VCaP (cell line): ENCODE data around the gene MRPL44.
A peak's percentile ranks its signal among the peaks of the same experiment; 100 is the strongest.

Experiments used
- H3K27ac ChIP-seq: fragments of 450-650 bp; 2 replicates; pipeline ENCODE4 v1.5.1; 2017
- CTCF ChIP-seq: fragments of 450-650 bp; conservative IDR thresholded peaks from 2 replicates; pipeline ENCODE4 v1.5.1; 2017; ENCODE audit warnings: mild to moderate bottlenecking, moderate library complexity

MRPL44 gene

GRCh38 chr2:223957092-223957851 lies at the start of gene MRPL44:
Gene MRPL44, plus strand, starts transcription at chr2:223957463. Its CDS starts 10 bp downstream, at chr2:223957473.
- H3K27ac ChIP-seq: peak within 1 kb of the TSS; percentile 87
- TF ChIP-seq CTCF: no peak

GRCh38 chr2:223908304-223908998 lies 48.8 kb upstream of the MRPL44 start:
- TF ChIP-seq CTCF: no peak
- no peak overlapping the region for H3K27ac ChIP-seq

GRCh38 chr2:223909001-223909741 lies 48.1 kb upstream of the MRPL44 start:
- TF ChIP-seq CTCF: no peak
- H3K27ac ChIP-seq: no peak overlapping the region

GRCh38 chr2:223914324-223914723 lies 42.9 kb upstream of the MRPL44 start:
- TF ChIP-seq CTCF: no peak
- H3K27ac ChIP-seq: no peak overlapping the region

GRCh38 chr2:223915071-223915470 lies 42.2 kb upstream of the MRPL44 start:
- H3K27ac ChIP-seq: no peak overlapping the region

GRCh38 chr2:223916181-223916920 lies 40.9 kb upstream of the MRPL44 start:
- TF ChIP-seq CTCF: no peak

More at GRCh38 chr2:223915071-223915470, 42.2 kb upstream of the MRPL44 start:
- no peak for TF ChIP-seq CTCF

More at GRCh38 chr2:223916181-223916920, 40.9 kb upstream of the MRPL44 start:
- no peak overlapping the region for H3K27ac ChIP-seq
